SK-N-SH (cell line): ENCODE data around the gene ASTL.

Source experiments
- CHD2 ChIP-seq: fragments of 150-350 bp; IDR thresholded peaks from 2 replicates; pipeline ENCODE4 v1.6.1; 2018; ENCODE audit warnings: low read length; ENCODE audit not compliant: partially characterized antibody
- EP300 ChIP-seq, 2 experiments: IDR thresholded peaks; 2 replicates each; pipeline versions ENCODE4 v1.4.0 to v1.6.1; 2012; ENCODE audit warnings: borderline replicate concordance in 1 of 2, low read depth in 1 of 2, low read length in 1 of 2
- EZH2phosphoT487 ChIP-seq: fragments of 200-600 bp; sonication (generic); IDR thresholded peaks from 2 replicates; pipeline ENCODE4 v1.6.1; 2017; ENCODE audit warnings: low read depth, mixed run types, mild to moderate bottlenecking, antibody characterized with exemption, moderate library complexity, borderline replicate concordance
- NRF1 ChIP-seq: IDR thresholded peaks from 2 replicates; pipeline ENCODE4 v1.6.1; 2012; ENCODE audit warnings: low read depth, mild to moderate bottlenecking, low read length
- POLR2AphosphoS5 ChIP-seq: IDR thresholded peaks from 2 replicates; pipeline ENCODE4 v1.6.1; 2012; ENCODE audit warnings: low read depth, low read length
- RAD21 ChIP-seq: IDR thresholded peaks from 2 replicates; pipeline ENCODE4 v1.6.1; 2012; ENCODE audit warnings: mild to moderate bottlenecking, low read length
- RFX5 ChIP-seq: IDR thresholded peaks from 2 replicates; pipeline ENCODE4 v1.6.1; 2012; ENCODE audit warnings: mild to moderate bottlenecking, improper control_type of control experiment, low read length
- TAF1 ChIP-seq: IDR thresholded peaks from 2 replicates; pipeline ENCODE4 v1.6.1; 2012; ENCODE audit warnings: low read depth, mild to moderate bottlenecking, low read length, moderate library complexity, borderline replicate concordance
- TCF12 ChIP-seq: IDR thresholded peaks from 2 replicates; pipeline ENCODE4 v1.4.0; 2012
- YY1 ChIP-seq: IDR thresholded peaks from 2 replicates; pipeline ENCODE4 v1.4.0; 2012; ENCODE audit warnings: low read depth, mild to moderate bottlenecking
- TF ChIP-seq, protein P1 (sequence below): fragments of 200-600 bp; sonication (generic); IDR thresholded peaks from 2 replicates; pipeline ENCODE4 v1.6.1; 2017; ENCODE audit warnings: antibody characterized with exemption, mild to moderate bottlenecking, moderate library complexity
- TF ChIP-seq, protein P2 (sequence below): IDR thresholded peaks from 2 replicates; pipeline ENCODE4 v1.6.1; 2012; ENCODE audit warnings: mild to moderate bottlenecking, low read depth, low read length, moderate library complexity
- TF ChIP-seq, protein P3 (sequence below): IDR thresholded peaks from 2 replicates; pipeline ENCODE4 v1.4.0; 2012; ENCODE audit warnings: low read depth

DNA sequence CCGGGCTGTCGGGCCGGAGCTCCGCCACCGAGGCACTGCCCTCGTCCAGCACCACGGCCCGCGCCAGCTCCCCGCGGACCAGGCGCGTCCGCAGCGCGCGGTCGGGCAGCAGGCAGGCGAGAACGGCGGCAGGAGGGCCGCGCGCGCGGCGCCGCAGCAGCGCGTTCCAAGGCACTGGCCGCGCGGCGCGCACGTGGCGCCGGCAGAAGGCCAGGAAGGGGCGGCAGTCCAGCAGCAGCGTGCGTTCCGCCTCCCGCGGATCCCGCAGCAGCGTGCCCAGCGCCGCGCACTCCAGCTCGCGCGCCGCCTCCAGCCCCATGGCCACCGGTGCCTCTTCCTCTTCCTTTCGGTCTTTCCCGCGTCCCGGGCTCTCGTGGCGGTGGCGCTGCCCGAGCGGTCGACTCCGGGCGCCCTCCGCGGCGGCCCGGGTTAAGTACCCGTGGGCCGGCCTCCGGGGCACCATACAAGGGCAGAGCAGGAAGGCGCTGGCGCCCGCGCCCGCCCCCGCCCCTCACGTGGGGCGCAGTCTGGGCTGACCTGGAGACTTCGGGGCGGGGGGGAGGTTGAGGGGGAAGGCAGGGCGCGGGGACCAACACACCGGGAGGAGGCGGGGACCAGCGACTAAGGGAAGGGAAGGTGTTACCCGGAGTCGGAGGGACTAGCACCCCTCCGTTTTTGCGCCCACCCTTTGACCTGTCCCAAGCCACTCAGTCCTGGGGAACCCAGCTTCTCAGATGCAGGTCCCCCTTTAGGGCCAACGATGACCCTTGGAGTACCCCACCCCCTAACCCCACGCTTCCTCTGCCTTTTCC is 6.9 kb upstream of the ASTL start, which contains the start of gene DUSP2:
- TF ChIP-seq, protein P1, sequence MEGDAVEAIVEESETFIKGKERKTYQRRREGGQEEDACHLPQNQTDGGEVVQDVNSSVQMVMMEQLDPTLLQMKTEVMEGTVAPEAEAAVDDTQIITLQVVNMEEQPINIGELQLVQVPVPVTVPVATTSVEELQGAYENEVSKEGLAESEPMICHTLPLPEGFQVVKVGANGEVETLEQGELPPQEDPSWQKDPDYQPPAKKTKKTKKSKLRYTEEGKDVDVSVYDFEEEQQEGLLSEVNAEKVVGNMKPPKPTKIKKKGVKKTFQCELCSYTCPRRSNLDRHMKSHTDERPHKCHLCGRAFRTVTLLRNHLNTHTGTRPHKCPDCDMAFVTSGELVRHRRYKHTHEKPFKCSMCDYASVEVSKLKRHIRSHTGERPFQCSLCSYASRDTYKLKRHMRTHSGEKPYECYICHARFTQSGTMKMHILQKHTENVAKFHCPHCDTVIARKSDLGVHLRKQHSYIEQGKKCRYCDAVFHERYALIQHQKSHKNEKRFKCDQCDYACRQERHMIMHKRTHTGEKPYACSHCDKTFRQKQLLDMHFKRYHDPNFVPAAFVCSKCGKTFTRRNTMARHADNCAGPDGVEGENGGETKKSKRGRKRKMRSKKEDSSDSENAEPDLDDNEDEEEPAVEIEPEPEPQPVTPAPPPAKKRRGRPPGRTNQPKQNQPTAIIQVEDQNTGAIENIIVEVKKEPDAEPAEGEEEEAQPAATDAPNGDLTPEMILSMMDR = no peak
- TF ChIP-seq, protein P2, sequence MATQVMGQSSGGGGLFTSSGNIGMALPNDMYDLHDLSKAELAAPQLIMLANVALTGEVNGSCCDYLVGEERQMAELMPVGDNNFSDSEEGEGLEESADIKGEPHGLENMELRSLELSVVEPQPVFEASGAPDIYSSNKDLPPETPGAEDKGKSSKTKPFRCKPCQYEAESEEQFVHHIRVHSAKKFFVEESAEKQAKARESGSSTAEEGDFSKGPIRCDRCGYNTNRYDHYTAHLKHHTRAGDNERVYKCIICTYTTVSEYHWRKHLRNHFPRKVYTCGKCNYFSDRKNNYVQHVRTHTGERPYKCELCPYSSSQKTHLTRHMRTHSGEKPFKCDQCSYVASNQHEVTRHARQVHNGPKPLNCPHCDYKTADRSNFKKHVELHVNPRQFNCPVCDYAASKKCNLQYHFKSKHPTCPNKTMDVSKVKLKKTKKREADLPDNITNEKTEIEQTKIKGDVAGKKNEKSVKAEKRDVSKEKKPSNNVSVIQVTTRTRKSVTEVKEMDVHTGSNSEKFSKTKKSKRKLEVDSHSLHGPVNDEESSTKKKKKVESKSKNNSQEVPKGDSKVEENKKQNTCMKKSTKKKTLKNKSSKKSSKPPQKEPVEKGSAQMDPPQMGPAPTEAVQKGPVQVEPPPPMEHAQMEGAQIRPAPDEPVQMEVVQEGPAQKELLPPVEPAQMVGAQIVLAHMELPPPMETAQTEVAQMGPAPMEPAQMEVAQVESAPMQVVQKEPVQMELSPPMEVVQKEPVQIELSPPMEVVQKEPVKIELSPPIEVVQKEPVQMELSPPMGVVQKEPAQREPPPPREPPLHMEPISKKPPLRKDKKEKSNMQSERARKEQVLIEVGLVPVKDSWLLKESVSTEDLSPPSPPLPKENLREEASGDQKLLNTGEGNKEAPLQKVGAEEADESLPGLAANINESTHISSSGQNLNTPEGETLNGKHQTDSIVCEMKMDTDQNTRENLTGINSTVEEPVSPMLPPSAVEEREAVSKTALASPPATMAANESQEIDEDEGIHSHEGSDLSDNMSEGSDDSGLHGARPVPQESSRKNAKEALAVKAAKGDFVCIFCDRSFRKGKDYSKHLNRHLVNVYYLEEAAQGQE = no peak
- TF ChIP-seq EP300 (IDR thresholded peaks at IDR 0.05; ENCODE audit: borderline replicate concordance in 1 of 2, low read depth in 1 of 2, low read length in 1 of 2) (no peak), YY1 (no peak), CHD2 (no peak), NRF1 (no peak), TCF12 (no peak), EZH2phosphoT487 (no peak), RAD21 (no peak), TAF1 (no peak), RFX5 (no peak), POLR2AphosphoS5 (no peak)
- TF ChIP-seq, protein P3, sequence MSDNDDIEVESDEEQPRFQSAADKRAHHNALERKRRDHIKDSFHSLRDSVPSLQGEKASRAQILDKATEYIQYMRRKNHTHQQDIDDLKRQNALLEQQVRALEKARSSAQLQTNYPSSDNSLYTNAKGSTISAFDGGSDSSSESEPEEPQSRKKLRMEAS = no peak
